ENCODE measurements around the gene RNF214. TPM values are rescaled to one million over a fixed set of nuclear protein-coding genes. Genes with fewer than 3 reads are reported as not detected.

The RNF214 gene
- total and polyA plus RNA-seq, 8 donors: 6.7 to 21.6 (median 11.0) TPM

- Histone ChIP-seq H3K36me3 (peaks cover 64 to 91% (median 78%) of the 10 kb centered on the region in 4 donors), H3K27me3 (no peaks in the 10 kb centered on the region), H3K4me3 (no peak overlapping the region), H3K4me1 (peaks cover 41 to 82% (median 66%) of the 10 kb centered on the region in 4 donors), H3K9me3 (no peaks in the 10 kb centered on the region), H3K27ac (peak overlapping the region in 2 of 5 donors; percentile 27 to 83)
- no peak for TF ChIP-seq CTCF (IDR thresholded peaks at IDR 0.05)
- no peak for TF ChIP-seq EP300 (IDR thresholded peaks at IDR 0.05)
- intact Hi-C loops (cut with DNase I; ENCODE audit: low total_unique reads): loop anchor here (5.0 kb wide), 1 partner anchor 38 kb away; no protein-coding TSS in a partner anchor
- 91 to 94% (median 93%) methylated on average over 9 of the region's 9 CpGs for WGBS, 5 donors
- DNase-seq: no peak
Measured at GRCh38 chr11:117225553-117226170, 6.8 kb upstream of the RNF214 start.

GRCh38 chr11:117226388-117227385, 5.8 kb upstream of the RNF214 start:
- Histone ChIP-seq H3K36me3 (peaks cover 54 to 81% (median 70%) of the 10 kb centered on the region in 4 donors), H3K9me3 (no peaks in the 10 kb centered on the region), H3K27ac (peak overlapping the region in 2 of 5 donors; percentile 27 to 51), H3K4me3 (no peak overlapping the region), H3K4me1 (peaks cover 40 to 81% (median 66%) of the 10 kb centered on the region in 4 donors), H3K27me3 (no peaks in the 10 kb centered on the region)
- intact Hi-C loops (cut with DNase I; ENCODE audit: low total_unique reads): loop anchor here (5.0 kb wide), 1 partner anchor 39 kb away; no protein-coding TSS in a partner anchor
- DNase-seq: peak; percentile 53 to 92
- WGBS, 5 donors: 58 to 66% (median 63%) methylated on average over 19 of the region's 19 CpGs
- TF ChIP-seq POLR2AphosphoS5 (IDR thresholded peaks at IDR 0.05): peak in 1 of 3 donors; percentile 70
- peak in 5 of 7 experiments; percentile 57 to 89 (median 80) for TF ChIP-seq CTCF (IDR thresholded peaks at IDR 0.05)
- no peak for TF ChIP-seq EP300 (IDR thresholded peaks at IDR 0.05)
- no peak for TF ChIP-seq POLR2A (IDR thresholded peaks at IDR 0.05)

DNA sequence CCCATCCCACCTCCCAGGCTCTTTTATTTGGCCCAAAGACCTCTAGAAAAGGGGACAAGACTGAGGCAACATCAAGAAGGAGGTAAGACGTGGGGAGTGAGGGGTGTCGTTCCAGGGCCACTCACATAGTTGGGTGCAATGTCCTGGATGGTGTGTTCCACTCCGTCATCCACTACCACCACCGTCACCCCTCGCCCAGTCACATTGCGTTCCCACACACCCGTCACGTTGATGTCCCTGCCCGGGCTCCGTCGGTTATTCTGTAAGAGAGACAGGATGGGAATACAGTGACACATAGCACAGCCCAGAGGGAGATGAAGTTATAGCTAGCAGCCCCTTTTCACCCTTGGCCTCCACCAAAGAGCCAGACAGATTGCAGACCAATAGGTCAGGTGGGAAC, 4.4 kb upstream of the RNF214 start:
- TF ChIP-seq EP300 (IDR thresholded peaks at IDR 0.05): no peak
- TF ChIP-seq POLR2A (IDR thresholded peaks at IDR 0.05): no peak
- no peak for TF ChIP-seq POLR2AphosphoS5 (IDR thresholded peaks at IDR 0.05)
- no peak for TF ChIP-seq CTCF (IDR thresholded peaks at IDR 0.05)
- peaks cover 35 to 70% (median 58%) of the 10 kb centered on the region in 4 donors for H3K4me1 ChIP-seq
- H3K4me3 ChIP-seq: no peak overlapping the region
- intact Hi-C loops (cut with DNase I; ENCODE audit: low total_unique reads): loop anchor here (5.0 kb wide), 1 partner anchor 41 kb away; no protein-coding TSS in a partner anchor
- H3K36me3 ChIP-seq: peaks cover 48 to 67% (median 64%) of the 10 kb centered on the region in 4 donors
- no peaks in the 10 kb centered on the region for H3K9me3 ChIP-seq
- WGBS, 5 donors: 84 to 93% (median 92%) methylated on average over 11 of the region's 11 CpGs
- H3K27ac ChIP-seq: no peak overlapping the region
- H3K27me3 ChIP-seq: no peaks in the 10 kb centered on the region
- no peak for DNase-seq

DNA sequence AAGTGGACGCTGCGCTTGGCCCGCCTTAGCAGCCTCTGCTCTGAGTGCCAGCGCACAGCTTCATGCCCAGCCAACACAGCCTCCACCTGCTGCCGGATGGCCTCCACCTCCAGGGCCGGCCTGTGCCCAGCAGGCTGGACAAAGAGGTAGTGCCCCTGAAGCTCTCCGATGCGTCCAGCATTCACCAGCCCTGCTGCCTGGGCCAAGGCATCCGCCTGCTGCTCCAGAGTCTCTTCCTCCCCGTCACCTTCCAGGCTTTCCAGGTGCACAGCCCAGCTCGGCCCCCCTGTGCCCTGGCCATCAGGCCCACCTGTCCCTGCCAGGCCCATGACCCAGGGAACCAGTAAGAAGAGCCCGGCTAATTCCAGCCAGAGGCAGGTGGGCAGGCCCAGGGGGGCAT, 3.1 kb upstream of the RNF214 start:
- no peak for TF ChIP-seq EP300 (IDR thresholded peaks at IDR 0.05)
- TF ChIP-seq CTCF (IDR thresholded peaks at IDR 0.05): no peak
- no peak for TF ChIP-seq POLR2AphosphoS5 (IDR thresholded peaks at IDR 0.05)
- TF ChIP-seq POLR2A (IDR thresholded peaks at IDR 0.05): no peak
- H3K9me3 ChIP-seq: no peaks in the 10 kb centered on the region
- WGBS, 5 donors: 95 to 99% (median 96%) methylated on average over 10 to 12 of the region's 12 CpGs
- DNase-seq: no peak
- no peaks in the 10 kb centered on the region for H3K27me3 ChIP-seq
- intact Hi-C loops (cut with DNase I; ENCODE audit: low total_unique reads): loop anchor here (5.0 kb wide), 1 partner anchor 42 kb away; no protein-coding TSS in a partner anchor
- no peak overlapping the region for H3K27ac ChIP-seq
- peaks cover 39 to 71% (median 63%) of the 10 kb centered on the region in 4 donors for H3K4me1 ChIP-seq
- H3K4me3 ChIP-seq: peak overlapping the region in 1 of 4 donors; percentile 93
- H3K36me3 ChIP-seq: peaks cover 36 to 54% (median 51%) of the 10 kb centered on the region in 4 donors

All from stomach (tissue), 9 donors.